GM18858 (cell line): ENCODE data around the gene ADAD2.

Experiments
- ATAC-seq: cut with Tn5 transposase; IDR thresholded peaks from one replicate; pipeline ENCODE4 v1.9.1; 2021; ENCODE audit not compliant: unreplicated experiment

Gene ADAD2

DNA sequence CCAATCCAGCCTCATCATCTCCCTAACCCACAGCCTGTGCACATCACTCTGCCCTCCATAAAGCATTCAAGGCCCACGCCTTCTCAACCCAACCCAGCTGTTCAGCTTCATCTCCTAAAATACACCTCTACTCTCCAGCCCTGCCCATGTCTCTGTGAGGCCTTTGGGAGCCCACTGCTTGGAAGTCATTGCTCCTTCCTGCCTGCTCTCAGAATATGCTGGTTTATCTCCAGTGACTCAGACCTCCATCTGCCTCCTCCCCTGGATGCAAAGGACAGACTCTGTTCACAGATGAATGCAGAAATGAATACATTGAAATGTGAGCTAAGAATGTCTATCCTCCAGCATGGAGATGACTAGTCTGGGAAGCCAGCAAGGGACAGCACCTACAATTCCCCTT, 29.9 kb downstream of the ADAD2 start:
- ATAC-seq: no peak

DNA sequence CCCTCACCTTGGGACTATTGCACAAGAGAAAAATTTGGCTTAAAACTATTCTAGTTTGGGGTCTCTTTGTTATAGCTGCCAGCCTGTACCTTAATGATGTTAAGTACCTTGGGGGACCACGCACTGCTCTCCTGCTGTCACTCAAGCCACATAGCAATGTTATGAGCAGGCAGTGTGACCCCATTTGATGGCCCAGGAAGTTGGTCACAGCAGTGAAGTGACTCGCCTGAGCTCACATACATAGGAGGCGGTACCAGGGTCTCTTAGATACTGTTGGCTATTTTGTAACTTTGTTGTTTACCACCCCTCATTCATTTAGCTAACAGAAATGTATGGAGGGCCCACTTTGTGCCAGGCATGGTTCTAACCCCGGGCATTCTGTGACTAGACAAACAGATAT, 32.5 kb downstream of the ADAD2 start:
- no peak for ATAC-seq

DNA sequence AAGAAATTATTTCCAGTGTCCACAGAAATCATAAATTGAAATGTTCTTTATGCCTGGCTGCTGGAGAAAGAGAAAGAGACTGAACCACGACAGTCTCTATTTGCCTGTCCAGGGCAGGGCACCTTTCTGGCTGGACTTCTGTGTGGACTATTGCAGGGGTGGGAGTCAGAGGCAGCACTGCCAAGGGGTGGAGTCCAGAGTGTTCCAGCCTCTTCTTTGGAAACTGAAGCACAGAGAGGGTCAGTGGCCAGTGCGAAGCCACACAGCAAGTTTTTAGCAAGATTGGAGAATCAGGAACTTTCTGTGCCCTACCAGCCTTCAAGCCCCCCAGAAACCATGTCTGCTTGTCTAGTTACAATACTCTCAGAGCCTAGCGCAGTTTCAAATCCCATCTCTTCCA, 33.6 kb downstream of the ADAD2 start:
- no peak for ATAC-seq

DNA sequence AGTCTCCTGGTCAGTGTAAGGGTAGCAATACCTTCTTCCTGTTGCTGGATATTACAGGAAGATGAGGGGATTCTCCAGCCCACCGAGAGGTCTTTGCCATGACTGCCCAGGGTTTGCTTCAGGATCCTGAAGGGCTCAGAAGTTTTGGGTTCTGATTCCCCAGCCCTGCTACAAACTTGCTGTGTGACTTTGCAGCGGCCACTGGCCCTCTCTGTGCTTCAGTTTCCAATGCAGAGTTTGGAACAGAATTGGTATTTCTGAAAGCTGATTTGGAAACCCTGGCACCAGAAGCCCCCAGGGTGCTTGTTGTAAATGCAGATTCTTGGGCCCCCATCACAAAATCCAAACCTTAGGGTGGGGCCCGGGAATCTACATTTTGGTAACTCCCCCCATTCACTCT, 34.2 kb downstream of the ADAD2 start:
- no peak for ATAC-seq

DNA sequence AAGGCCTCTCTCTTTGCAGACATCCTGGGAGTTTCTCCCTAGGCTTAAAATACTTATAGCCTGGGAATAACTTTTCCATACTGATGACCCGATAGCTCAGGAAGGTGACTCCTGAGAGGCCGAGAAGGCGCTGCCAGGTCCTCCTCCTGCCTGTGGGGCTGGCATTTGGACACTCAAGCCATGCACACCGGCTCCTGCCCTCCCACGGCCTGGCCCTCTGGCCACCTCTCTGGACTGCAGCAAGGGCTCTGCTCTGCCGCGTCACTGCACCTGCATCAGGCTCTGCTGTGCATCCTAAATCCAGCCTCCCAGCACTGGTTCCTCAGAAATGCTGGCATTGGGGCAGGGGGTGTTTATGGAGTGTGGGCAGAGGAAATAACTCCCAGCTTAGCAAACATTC, 34.6 kb downstream of the ADAD2 start:
- ATAC-seq: no peak

DNA sequence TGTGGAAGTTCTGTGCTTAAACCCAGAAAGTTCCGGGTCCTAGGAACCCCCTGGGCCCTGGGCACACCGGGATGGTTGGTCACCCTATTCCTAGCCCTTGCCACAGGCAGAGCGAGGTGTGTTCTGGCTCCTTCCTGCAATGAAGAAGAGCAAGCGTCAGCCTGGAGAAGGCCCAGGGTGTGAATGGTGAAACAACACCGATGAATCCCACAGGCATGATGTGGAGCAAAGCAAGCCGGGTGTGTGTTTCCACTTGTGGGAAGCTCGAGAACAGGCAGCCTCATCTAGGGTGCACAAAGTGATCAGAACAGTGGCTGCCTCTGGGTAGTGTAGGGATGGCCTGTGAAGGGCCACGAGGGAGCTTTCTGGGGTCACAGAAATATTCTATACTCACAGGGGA, 35.1 kb downstream of the ADAD2 start:
- ATAC-seq: no peak

DNA sequence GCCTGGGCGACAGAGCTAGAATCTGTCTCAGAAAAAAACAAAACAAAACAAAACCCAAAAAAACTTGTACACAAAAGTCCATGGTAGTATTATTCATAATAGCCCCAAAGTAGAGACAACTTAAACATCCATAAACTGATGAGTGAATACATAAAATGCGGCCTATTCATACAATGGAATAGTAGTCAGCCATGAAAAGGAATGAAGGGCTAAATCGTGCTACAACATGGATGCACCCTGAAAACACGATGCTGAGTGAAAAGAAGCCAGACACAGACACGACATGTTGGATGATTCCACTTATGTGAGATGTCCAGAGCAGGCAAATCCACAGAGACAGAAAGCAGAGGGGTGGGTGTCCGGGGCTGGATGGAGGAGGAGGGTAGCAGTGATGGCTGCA, 36.6 kb downstream of the ADAD2 start:
- ATAC-seq: no peak

DNA sequence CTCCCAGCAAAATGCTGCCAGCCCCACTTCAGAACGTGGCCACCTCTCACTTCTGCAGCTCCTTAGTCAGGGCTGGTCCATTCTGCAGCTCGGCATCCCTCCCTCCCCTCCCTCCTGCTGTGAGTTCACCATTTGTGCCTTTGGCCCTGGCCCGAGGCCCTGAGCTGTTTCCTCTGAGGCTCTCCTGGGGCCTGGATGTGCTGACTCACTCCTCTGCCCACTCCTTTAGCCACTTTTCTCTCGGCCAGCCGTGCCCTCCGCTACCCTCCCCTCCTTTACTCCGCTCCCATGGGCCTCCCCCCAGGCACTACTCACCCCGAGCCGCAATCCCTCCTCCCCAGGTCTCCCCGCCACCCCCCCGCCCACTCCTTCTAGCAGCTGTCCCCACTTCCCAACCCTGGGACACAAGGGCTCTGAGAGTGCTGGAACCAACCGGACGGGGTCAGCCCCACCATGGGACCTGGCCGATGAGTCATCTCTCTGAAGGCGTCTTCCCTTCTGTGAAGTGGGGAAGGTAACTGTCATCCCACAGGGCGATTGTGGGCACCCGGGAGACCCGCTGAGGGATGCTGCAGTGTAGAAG, 37.4 kb downstream of the ADAD2 start:
- ATAC-seq: no peak

DNA sequence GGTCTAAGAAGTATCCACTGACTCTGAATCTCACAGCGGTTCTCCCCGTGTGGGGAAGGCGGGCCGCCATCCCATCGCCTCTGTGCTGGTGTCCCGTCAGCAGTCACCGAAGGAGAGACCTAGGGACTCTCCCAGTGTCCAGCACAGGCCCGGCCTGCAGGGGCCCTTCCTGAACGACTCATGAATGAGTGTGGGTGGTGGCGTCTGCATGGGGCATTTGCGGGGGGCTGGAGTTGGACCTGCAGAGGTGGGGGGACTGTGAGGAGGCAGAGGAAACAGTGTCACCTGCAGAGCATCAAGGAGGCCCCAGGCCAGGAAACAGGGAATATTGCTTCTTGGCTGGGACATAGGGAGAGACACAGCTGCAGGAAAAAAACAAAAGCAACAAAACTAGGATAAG, 38.5 kb downstream of the ADAD2 start:
- ATAC-seq: no peak

DNA sequence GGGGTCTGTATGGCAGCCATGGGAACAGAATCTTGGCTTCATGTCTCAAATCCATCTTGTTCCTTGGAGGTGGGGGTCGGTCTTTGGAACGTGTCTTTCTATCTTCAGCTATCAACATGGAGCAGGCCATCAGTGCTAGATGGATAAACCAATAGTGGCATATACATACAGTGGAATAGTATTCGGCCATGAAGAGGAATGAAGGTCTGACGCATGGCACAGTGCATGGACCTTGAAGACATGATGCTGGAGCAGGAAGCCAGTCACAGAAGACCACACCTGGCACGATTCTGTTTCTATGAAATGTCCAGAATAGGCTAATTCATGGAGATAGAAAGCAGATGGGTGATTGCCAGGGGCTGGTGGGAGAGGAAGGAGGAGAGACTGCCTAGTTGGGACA, 41.1 kb downstream of the ADAD2 start:
- no peak for ATAC-seq

DNA sequence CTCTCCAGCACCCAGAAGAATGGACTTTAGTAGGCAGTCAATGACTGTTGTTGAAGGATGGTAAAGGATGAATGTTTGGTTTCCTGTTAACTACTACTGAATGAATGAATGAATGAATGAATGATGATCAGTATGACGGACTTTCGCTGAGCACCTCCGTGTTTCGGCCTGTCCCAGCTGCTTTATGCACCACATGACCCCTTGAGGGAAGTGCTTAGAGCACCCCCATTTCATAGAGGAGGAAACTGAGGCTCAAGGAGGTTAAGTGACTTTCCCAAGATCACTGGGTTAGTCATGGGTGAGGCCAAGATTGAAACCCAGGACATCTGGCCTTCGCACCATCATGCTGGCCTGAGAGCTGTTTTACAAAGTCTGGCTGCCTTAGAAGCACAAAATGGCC, 42.0 kb downstream of the ADAD2 start:
- ATAC-seq: no peak

DNA sequence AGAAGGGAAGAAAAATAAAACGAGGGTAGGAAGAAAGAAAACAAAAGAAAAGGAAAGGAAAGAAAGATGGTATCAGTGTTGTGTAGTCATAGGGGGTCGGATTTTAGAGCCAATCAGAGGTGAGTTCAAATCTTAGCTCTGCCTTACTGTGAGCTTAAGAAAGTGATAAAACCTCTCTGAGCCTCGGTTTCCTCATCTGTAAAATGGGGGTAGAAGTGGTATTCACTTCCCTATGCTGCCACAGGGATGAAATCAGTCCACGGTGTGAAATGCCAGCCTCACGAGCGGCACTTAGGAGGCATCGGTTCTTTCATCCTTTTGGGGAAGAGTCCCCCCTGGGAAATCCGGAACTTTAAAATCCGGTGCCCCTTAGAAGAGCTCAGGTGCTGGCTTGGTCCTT, 42.8 kb downstream of the ADAD2 start:
- ATAC-seq: no peak

DNA sequence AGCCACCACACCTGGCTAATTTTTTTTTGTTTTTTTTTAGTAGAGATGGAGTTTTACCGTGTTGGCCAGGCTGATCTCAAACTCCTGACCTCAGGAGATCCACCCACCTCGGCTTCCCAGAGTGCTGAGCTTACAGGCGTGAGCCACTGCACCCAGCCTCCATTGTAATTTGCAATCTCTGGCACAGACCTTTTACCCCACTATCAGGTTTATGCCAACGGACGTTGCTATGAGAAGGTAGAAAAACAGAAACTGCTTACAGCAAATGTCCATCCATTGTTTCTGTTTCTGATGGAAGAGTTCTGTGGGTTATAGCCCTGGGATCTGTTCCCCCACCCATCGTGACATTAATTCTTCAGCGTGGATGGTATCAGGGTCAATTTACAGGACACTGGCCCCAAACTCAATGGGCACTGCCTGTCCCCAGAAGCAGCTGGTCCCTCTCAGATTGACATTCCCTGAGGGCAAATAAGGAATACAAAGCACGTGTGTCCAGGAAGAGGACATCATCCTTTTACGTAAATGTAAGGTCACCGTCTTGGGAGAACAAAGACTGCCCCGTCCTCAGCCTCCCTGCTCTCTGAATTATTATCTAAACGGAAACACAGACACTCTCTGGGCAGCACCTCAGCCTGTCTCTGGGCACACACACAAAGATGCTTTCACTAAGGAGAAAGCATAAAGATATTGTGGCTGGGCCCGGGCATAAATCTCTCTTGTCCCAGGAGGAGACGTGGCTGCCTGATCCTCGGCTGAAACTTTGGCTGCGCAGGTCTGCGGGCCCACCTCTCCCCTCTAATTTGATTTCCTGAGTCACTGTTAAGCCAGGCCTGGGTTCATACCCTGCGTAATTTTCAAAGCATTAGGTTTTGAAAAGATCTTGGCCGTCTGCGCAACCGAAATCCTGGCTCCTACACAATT, 43.6 kb downstream of the ADAD2 start:
- no peak for ATAC-seq

DNA sequence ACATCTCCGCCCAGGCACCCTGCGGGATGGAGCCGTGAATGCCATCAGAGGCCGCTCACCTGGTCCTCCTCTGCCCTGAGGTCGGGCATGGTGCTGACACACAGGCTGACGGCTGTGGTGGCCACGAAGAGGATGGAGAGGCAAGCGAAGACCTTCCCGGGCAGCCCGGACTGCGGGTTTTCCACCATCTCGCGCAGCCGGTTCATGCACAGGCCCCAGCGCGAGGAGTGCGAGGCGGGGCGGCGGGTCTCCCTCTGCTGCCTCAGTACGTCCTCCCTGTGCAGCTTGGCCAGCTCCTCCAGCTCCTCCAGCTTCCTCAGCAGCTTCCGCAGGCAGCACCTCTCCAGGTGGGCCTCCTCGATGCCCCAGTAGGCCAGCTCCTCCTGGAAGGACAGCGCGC, 45.7 kb downstream of the ADAD2 start:
- ATAC-seq: no peak

DNA sequence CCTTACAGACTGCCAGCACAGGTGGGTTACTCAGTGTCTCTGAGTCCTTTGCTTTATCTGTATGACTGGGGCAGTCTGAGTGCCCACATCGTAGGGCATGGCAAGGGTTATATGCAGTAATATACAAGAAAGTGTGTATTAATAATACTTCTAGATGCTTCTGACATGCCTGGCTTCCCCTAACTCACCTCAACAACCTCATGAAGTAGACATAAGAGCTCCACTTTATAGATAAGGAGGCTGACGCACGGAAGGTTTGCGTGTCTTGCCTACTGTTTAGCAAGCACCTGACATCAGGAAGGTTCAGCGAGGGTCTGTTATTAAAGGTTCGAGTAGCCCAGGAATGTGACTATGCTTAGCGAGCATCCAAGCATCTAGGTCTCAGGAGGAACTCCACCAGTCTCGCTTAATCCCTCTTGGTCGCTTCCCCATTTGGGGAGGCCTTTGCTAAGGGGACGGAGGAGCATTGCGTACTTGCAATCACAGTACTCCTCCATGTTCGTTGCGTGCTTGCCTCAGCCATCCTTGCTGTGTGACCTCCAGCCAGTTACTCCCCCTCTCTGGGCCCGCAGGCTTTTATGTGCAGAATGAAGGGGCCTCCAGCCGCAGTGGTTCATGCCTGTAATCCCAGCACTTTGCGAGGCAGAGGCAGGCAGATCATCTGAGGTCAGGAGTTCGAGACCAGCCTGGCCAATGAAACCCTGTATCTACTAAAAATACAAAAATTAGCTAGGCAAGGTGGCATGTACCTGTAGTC, 47.2 kb downstream of the ADAD2 start:
- no peak for ATAC-seq

DNA sequence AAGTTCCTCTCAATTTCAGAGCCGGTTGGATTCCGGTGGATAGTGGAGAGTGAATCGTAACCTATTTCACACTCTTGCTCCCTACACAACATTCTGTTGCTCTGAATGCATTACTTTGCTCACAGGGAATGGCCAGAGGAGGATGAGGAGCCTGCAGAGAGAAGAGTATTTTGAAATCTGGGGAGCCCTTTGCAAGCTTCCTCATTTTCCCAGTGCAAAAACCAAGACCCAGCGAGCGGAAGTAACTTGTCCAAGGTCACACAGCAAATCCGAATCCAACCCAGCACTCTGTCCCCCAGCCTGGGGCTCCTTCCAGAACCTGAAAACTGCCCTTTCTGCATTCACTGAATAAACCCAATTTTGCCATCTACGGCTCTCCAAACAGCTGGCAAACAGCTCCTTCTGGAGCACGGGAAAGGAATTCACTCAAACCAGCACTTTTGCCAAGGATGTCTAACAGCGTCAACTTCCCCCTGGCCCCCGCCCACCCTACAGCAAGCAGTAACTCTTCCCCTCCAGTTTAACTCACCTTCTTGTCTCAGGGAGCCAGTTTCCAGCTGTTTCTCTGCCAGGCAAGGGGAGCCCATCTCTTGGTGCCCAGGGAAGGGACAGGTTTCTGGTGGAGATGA, 48.3 kb downstream of the ADAD2 start:
- ATAC-seq: no peak

DNA sequence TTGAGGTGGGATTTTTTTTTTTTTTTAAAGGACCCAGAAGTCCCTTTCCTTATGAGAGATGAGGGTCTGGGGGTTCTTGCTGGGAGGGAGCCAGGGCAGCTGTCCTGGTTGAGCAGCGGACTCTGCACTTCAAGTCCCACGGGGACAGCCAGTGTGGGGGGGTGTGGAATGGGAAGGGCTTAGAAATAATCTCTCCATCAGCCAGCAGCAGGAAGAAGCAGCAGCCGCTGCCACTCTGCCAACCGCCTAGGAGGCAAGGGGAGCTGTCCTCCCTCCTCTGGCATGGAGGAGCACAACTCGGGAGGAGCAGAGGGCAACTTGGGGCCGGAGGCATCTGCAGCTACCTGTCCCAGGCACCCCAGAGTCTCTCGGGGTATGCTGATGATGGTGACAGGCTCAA, 49.0 kb downstream of the ADAD2 start, which contains the start of gene KCNG4:
Gene KCNG4, minus strand, starts transcription at position 104 of the 400 bp plus-strand sequence. CDS start 2,527 bp downstream, outside the sequence.
- no peak for ATAC-seq

DNA sequence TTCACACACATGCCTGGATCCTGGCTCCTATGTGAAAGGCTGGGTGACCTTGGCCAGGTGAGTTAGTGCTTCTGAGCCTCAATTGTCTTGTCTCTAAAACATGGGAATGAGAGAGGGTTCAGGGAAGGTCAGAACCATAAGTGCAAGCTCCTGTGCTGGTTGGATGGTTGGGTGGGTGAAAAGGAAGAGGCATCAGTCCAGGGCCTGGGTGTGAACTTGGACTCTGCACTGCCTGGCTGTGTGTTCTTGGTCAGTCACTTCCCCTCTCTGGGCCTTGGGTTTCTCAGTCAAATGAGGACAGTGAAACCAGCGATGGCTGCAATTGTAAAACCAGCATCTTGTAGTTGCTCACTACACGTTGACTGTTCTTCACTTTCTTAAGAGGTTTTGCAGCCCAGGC, 49.5 kb downstream of the ADAD2 start:
- no peak for ATAC-seq

DNA sequence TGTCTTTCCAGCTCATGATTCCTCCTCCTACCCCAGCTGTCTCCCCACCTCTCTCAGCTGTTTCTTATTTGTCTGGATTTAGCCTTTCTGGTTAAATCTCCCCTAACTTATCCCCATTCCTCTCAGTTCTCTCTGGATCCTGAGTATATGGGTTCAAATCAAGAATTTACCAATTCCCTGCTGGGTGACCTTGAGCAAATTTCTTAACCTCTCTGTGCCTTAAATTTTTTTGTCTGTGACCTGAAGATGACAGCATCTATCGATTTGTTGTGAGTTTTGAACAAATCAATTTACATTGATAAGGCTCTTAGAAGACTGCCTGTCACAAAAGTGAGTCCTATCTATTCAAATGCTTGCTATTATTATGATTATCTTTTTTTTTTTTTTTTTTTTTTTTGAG, 50.8 kb downstream of the ADAD2 start:
- no peak for ATAC-seq

DNA sequence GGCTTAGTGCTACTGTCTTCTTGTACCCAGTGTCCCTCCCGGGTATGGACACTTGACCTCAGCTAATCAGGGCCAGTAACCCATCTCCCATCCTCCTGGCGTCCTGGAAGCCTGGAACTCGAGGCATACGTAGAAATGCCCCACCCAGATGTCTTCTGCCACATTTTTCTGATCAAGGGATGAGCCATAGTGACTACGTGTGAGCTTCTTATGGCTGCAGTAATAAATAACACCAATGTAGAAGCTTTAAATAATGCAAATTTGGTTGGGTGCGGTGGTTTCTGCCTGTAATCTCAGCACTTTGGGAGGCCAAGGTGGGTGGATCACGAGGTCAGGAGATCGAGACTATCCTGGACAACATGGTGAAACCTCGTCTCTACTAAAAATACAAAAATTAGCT, 51.9 kb downstream of the ADAD2 start:
- no peak for ATAC-seq

DNA sequence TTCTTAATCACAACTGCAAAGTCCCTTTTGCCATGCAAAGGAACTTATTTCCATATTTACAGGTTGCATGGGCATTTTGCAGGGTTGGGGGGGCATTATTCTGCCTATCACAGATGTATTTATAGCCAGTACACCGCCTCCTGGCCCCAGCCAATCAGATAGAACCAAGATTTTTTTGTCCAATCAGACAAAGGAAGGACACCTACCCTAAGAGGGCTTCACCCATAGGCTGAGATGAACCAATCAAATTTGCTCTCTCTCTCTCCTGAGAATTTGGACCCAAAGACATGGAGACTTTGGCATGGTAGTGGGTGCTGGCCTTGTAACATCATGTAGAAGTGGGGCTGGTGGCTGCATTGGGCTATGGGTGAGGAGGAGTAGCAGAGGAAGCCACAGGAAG, 52.8 kb downstream of the ADAD2 start:
- ATAC-seq: no peak
